ENCODE data around the gene BANP.
"Not testable (repeated sequence)": the region's sequence is repeated elsewhere in the genome, so short reads cannot be mapped to it uniquely, and the experiment has no call there.

Gene BANP

DNA sequence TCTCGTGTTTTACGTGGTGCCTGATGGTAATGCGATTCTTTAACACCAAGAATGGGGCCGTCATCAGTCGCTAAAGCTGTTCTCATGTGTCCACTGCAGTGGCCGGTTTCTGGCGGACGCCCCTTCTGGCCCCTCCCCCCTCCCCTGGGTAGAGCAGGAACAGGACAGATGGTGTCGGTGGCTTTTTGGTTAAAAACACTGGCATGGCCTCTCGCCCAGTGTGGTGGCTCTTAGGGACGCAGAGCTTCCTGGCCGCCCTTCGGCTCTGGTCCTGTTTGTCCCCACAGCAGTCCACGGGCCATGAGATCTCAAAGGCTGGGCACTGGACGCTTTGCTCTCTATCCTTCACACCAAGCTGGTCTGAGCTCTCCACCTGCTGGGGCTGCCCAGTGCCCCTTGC, 151.8 kb downstream of the BANP start:
- no peak overlapping the region for H3K27ac ChIP-seq (ENCODE audit: low read length)
- no CpG with 5 or more reads among the region's 15 CpGs for WGBS (ENCODE audit: insufficient coverage, insufficient read length)
- DNase-seq (ENCODE audit: low read depth, low spot score), result no peak
- H3K36me3 ChIP-seq (ENCODE audit: control insufficient read depth, insufficient read depth, low read length), result no peaks in the 10 kb centered on the region; the same call in 1 of the 2 replicates
- no peak overlapping the region for H3K4me3 ChIP-seq (ENCODE audit: low read length)
- H3K4me1 ChIP-seq (ENCODE audit: control insufficient read depth, insufficient read depth, low read length), result no peaks in the 10 kb centered on the region
- no peaks in the 10 kb centered on the region for H3K9me3 ChIP-seq (ENCODE audit: control insufficient read depth, insufficient read depth, low read length)
- no peaks in the 10 kb centered on the region for H3K27me3 ChIP-seq (ENCODE audit: control insufficient read depth, insufficient read depth, low read length)

DNA sequence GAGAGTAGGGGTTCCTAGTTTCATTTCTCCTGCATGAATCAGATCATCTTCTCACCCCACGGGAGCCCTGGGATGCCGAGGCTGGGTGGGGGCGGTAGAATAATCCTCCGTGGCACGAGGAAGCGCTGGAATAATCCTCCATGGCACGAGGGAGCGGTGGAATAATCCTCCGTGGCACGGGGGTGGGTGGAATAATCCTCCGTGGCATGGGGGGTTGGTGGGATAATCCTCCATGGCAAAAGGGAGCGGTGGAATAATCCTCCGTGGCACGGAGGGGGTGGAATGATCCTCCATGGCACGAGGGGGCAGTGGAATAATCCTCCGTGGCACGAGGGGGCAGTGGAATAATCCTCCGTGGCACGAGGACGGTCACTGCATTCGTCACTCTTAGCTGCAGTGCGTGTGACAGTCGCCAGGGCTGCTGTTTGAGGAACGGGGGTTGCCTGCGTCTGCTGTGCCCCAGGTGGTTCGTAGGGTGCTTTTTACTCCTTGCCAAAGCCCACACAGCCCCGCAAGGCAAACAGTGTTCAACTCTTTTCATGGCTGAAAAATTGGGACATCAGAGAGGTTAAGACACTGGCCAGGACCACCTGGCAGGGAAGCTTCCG, 152.5 kb downstream of the BANP start:
- no CpG with 5 or more reads among the region's 28 CpGs for WGBS (ENCODE audit: insufficient coverage, insufficient read length)
- Histone ChIP-seq H3K36me3 (ENCODE audit: control insufficient read depth, insufficient read depth, low read length) (no peaks in the 10 kb centered on the region; the same call in 1 of the 2 replicates), H3K4me1 (ENCODE audit: control insufficient read depth, insufficient read depth, low read length) (no peaks in the 10 kb centered on the region)

GRCh38 chr16:88104363-88104762, 153.1 kb downstream of the BANP start:
- DNase-seq (ENCODE audit: low read depth, low spot score); H3K36me3 ChIP-seq (ENCODE audit: control insufficient read depth, insufficient read depth, low read length); H3K4me3 ChIP-seq (ENCODE audit: low read length); H3K27ac ChIP-seq (ENCODE audit: low read length); H3K9me3 ChIP-seq (ENCODE audit: control insufficient read depth, insufficient read depth, low read length); H3K4me1 ChIP-seq (ENCODE audit: control insufficient read depth, insufficient read depth, low read length); H3K27me3 ChIP-seq (ENCODE audit: control insufficient read depth, insufficient read depth, low read length): not testable (repeated sequence)
- no CpG with 5 or more reads among the region's 17 CpGs for WGBS (ENCODE audit: insufficient coverage, insufficient read length)

More for the DNA sequence above, 152.5 kb downstream of the BANP start:
- no peaks in the 10 kb centered on the region for H3K9me3 ChIP-seq (ENCODE audit: control insufficient read depth, insufficient read depth, low read length)
- no peak overlapping the region for H3K4me3 ChIP-seq (ENCODE audit: low read length)
- no peak overlapping the region for H3K27ac ChIP-seq (ENCODE audit: low read length)
- DNase-seq (ENCODE audit: low read depth, low spot score), result no peak
- H3K27me3 ChIP-seq (ENCODE audit: control insufficient read depth, insufficient read depth, low read length), result no peaks in the 10 kb centered on the region

DNA sequence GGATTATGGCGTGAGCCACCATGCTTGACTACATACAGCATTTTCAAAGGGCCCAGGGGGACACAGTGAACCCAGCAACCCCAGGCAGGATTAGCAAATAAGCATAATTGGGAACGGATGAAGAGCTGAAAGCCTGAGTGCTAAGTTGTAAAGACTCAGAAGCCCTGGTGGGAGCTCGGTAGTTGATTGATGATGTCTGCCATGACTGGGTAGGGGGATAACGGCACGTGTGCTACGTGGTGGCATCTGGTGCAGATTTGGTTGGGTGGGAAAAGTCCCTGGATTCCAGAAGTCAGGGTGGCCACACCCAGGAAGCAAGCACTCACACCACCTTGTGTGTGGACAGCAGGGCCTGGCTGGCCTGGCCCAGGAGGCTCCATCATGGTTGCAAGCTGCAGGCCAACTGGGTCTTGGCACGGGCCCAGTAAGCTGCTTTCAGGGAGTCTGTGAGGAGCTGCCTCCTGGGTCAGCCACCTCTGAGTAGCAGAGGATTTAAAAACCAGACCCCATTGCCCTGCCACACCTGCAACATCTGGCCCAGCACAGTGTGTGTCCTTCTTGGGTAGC, 154.4 kb downstream of the BANP start:
- not testable (repeated sequence) for H3K36me3 ChIP-seq (ENCODE audit: control insufficient read depth, insufficient read depth, low read length); H3K27ac ChIP-seq (ENCODE audit: low read length); DNase-seq (ENCODE audit: low read depth, low spot score); H3K4me1 ChIP-seq (ENCODE audit: control insufficient read depth, insufficient read depth, low read length); H3K27me3 ChIP-seq (ENCODE audit: control insufficient read depth, insufficient read depth, low read length); H3K4me3 ChIP-seq (ENCODE audit: low read length); H3K9me3 ChIP-seq (ENCODE audit: control insufficient read depth, insufficient read depth, low read length)
- WGBS (ENCODE audit: insufficient coverage, insufficient read length), result no CpG with 5 or more reads among the region's 7 CpGs

GRCh38 chr16:88106566-88106965, 155.3 kb downstream of the BANP start:
- DNase-seq (ENCODE audit: low read depth, low spot score); H3K27me3 ChIP-seq (ENCODE audit: control insufficient read depth, insufficient read depth, low read length); H3K27ac ChIP-seq (ENCODE audit: low read length); H3K36me3 ChIP-seq (ENCODE audit: control insufficient read depth, insufficient read depth, low read length); H3K4me1 ChIP-seq (ENCODE audit: control insufficient read depth, insufficient read depth, low read length); H3K9me3 ChIP-seq (ENCODE audit: control insufficient read depth, insufficient read depth, low read length); H3K4me3 ChIP-seq (ENCODE audit: low read length): not testable (repeated sequence)
- no CpG with 5 or more reads among the region's 12 CpGs for WGBS (ENCODE audit: insufficient coverage, insufficient read length)

DNA sequence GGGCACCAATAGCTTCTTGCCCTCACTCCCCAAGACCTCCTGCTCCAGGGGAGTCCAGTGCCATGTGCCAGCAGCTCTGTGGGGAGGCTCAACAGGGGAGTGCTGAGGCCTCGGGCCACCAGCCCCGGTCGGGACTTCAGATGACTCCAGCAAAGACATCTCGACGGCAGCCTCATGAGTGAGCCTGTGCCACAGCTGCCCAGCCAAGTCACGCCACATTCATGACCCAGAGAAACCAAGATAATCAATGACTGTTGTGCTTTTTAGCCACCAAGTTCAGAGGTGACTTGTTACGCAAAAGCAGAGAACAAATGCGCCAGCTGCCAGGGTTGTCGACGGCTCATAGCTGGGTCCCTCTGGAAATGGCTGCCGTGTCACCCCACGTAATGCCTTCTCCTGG, 157.5 kb downstream of the BANP start:
- Histone ChIP-seq H3K4me3 (ENCODE audit: low read length) (no peak overlapping the region), H3K36me3 (ENCODE audit: control insufficient read depth, insufficient read depth, low read length) (no peaks in the 10 kb centered on the region), H3K27me3 (ENCODE audit: control insufficient read depth, insufficient read depth, low read length) (no peaks in the 10 kb centered on the region), H3K4me1 (ENCODE audit: control insufficient read depth, insufficient read depth, low read length) (no peaks in the 10 kb centered on the region), H3K27ac (ENCODE audit: low read length) (no peak overlapping the region), H3K9me3 (ENCODE audit: control insufficient read depth, insufficient read depth, low read length) (no peaks in the 10 kb centered on the region)
- no CpG with 5 or more reads among the region's 12 CpGs for WGBS (ENCODE audit: insufficient coverage, insufficient read length)
- no peak for DNase-seq (ENCODE audit: low read depth, low spot score)

DNA sequence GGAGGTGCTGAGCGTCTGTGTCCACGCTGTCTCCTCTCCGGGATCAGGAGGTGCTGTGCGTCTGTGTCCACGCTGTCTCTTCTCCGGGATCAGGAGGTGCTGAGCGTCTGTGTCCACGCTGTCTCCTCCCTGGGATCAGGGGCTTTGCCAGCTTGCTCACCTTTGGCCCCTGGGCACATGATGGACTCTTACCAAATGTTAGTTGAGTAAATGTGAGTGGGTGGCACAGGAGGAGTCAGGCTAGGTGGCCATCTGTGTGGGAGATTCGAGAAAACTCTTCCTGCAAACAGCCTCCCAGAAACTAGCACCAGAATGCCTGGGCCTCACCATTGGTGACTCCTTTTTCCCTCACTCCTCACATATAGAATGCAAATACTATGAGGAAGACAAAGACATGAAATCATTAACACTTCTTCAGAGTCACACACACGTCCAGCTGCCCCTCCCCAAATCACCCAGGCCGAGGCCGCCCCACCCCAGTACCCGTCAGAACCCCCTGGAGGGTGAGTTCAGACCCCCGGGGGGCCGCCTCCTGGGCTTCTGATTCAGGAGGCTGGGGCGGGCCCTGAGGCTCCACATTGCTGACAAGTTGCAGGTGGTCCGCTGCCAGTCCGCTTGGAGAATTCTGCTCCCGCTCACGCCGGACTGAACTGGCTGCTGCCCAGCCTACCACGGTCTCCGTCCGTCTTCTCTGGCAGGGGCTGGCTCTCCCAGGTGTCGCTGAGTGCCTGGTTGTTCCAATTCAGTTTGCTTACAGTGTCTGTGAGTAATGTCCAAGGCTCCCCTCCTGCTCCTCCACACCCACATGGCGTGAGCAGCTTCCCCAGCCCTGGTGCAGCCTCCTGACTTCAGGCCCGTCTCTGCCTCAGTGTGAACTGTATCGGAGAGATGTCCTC, 158.7 kb downstream of the BANP start:
- not testable (repeated sequence) for DNase-seq (ENCODE audit: low read depth, low spot score); H3K9me3 ChIP-seq (ENCODE audit: control insufficient read depth, insufficient read depth, low read length); H3K4me3 ChIP-seq (ENCODE audit: low read length); H3K27me3 ChIP-seq (ENCODE audit: control insufficient read depth, insufficient read depth, low read length); H3K4me1 ChIP-seq (ENCODE audit: control insufficient read depth, insufficient read depth, low read length); H3K27ac ChIP-seq (ENCODE audit: low read length); H3K36me3 ChIP-seq (ENCODE audit: control insufficient read depth, insufficient read depth, low read length)
- no CpG with 5 or more reads among the region's 28 CpGs for WGBS (ENCODE audit: insufficient coverage, insufficient read length)

DNA sequence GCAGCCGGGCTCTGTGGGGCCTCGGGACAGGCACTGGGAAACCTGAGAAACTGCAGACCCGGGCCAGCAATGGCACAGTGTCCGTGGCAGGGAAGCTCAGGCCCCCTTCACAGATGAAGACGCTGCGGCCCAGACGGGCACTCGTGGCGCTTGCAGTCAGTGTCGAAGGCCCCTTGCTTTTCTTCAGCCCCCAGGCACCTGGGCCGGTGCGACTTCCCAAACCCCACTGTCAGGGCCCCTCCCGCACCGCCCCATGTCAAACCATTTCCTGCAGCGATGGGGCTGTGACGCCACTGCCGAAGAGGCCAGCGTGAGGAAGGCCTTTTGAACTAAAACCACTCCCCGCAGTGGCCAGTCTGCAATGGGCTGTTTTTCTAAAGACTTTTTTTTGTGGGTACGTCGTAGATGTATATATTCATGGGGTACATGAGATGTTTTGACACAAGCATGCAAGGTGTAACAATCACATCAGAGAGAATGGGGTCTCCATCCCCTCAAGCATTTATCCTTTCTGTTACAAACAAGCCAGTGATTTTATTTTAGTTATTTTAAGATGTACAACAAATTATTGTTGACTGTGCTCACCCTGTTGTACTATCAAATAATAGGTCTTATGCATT, 159.8 kb downstream of the BANP start:
- H3K4me3 ChIP-seq (ENCODE audit: low read length); H3K36me3 ChIP-seq (ENCODE audit: control insufficient read depth, insufficient read depth, low read length); DNase-seq (ENCODE audit: low read depth, low spot score); H3K4me1 ChIP-seq (ENCODE audit: control insufficient read depth, insufficient read depth, low read length); H3K9me3 ChIP-seq (ENCODE audit: control insufficient read depth, insufficient read depth, low read length); H3K27ac ChIP-seq (ENCODE audit: low read length); H3K27me3 ChIP-seq (ENCODE audit: control insufficient read depth, insufficient read depth, low read length): not testable (repeated sequence)
- no CpG with 5 or more reads among the region's 21 CpGs for WGBS (ENCODE audit: insufficient coverage, insufficient read length)

DNA sequence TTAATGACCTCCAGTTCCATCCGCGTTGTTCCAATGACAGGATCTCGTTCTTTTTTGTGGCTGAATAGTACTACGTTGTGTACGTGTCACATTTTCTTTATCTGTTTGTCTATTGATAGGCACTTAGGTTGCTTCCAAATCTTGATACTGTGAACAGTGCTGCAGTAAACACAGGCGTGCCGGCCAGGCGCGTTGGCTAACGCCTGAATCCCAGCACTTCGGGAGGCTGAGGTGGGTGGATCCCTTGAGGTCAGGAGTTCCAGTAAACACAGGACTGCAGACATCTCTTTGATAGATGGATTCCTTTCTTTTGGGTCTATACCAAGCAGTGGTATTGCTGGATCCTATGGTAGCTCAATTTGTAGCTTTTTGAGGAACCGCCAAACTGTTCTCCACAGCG, 160.7 kb downstream of the BANP start:
- H3K27me3 ChIP-seq (ENCODE audit: control insufficient read depth, insufficient read depth, low read length); H3K27ac ChIP-seq (ENCODE audit: low read length); H3K9me3 ChIP-seq (ENCODE audit: control insufficient read depth, insufficient read depth, low read length); H3K4me1 ChIP-seq (ENCODE audit: control insufficient read depth, insufficient read depth, low read length); H3K4me3 ChIP-seq (ENCODE audit: low read length); H3K36me3 ChIP-seq (ENCODE audit: control insufficient read depth, insufficient read depth, low read length); DNase-seq (ENCODE audit: low read depth, low spot score): not testable (repeated sequence)
- WGBS (ENCODE audit: insufficient coverage, insufficient read length), result no CpG with 5 or more reads among the region's 13 CpGs

GRCh38 chr16:88113545-88114045, 162.4 kb downstream of the BANP start:
- Histone ChIP-seq H3K4me1 (ENCODE audit: control insufficient read depth, insufficient read depth, low read length) (no peaks in the 10 kb centered on the region; the same call in 1 of the 2 replicates), H3K27ac (ENCODE audit: low read length) (no peak overlapping the region), H3K27me3 (ENCODE audit: control insufficient read depth, insufficient read depth, low read length) (no peaks in the 10 kb centered on the region), H3K36me3 (ENCODE audit: control insufficient read depth, insufficient read depth, low read length) (no peaks in the 10 kb centered on the region), H3K9me3 (ENCODE audit: control insufficient read depth, insufficient read depth, low read length) (no peaks in the 10 kb centered on the region), H3K4me3 (ENCODE audit: low read length) (no peak overlapping the region)
- DNase-seq (ENCODE audit: low read depth, low spot score), result no peak
- WGBS (ENCODE audit: insufficient coverage, insufficient read length), result no CpG with 5 or more reads among the region's 20 CpGs

Data from iPS DF 6.9 (cell line).